HEK293 (cell line): Measurements from ENCODE around the gene ZCCHC14.

Experiments used
- CTCF ChIA-PET: fragments of 350-600 bp; formaldehyde crosslinking; extraction: SDS; loops from one replicate; lab custom pipeline; 2021; ENCODE audit warnings: antibody characterized with exemption; lab: Yijun Ruan, JAX
- POLR2A ChIA-PET: fragments of 300-600 bp; formaldehyde crosslinking; extraction: SDS; loops from one replicate; lab custom pipeline; 2020; ENCODE audit warnings: antibody characterized with exemption, inconsistent platforms; lab: Yijun Ruan, JAX
- H3K27ac ChIP-seq: fragments of 200-500 bp; sonication (Bioruptor generic); 2 replicates; pipeline ENCODE4 v1.5.1; 2014; ENCODE audit warnings: low read depth, low read length, control low read depth, inconsistent platforms; ENCODE audit errors: extremely low read depth
- H3K36me3 ChIP-seq, 2 experiments: fragments of 200-500 bp in 1 of 2; sonication (Bioruptor generic) in 1 of 2; 1 replicate in 1 of 2; 2 replicates in 1 of 2; pipeline ENCODE4 v1.5.1; 2014 to 2017; ENCODE audit warnings: inconsistent platforms in 2 of 2, low read length in 2 of 2; ENCODE audit not compliant: control insufficient read depth in 2 of 2, insufficient read depth in 1 of 2
- H3K4me1 ChIP-seq: fragments of 200-500 bp; sonication (Bioruptor generic); 2 replicates; pipeline ENCODE4 v1.5.1; 2014; ENCODE audit warnings: mild to moderate bottlenecking, low read length, inconsistent platforms; ENCODE audit not compliant: control insufficient read depth, insufficient read depth
- H3K4me3 ChIP-seq: 2 replicates; pipeline ENCODE4 v1.5.1; 2011; ENCODE audit warnings: low read depth, mild to moderate bottlenecking, control low read depth, low read length, moderate library complexity
- H3K9me3 ChIP-seq: fragments of 200-500 bp; sonication (Bioruptor generic); 2 replicates; pipeline ENCODE4 v1.5.1; 2014; ENCODE audit warnings: low read depth, low read length, inconsistent platforms; ENCODE audit not compliant: control insufficient read depth, insufficient read depth
- BCL11B ChIP-seq: fragments of 450-650 bp; formaldehyde crosslinking; IDR thresholded peaks from 2 replicates; pipeline ENCODE4 v1.5.1; 2016; ENCODE audit warnings: low read depth, missing biosample characterization, missing genetic modification characterization
- EGR2 ChIP-seq: fragments of 450-650 bp; formaldehyde crosslinking; IDR thresholded peaks from 2 replicates; pipeline ENCODE4 v1.5.1; 2016; ENCODE audit warnings: low read depth, missing biosample characterization, missing genetic modification characterization
- HOXC10 ChIP-seq: sonication (generic); formaldehyde crosslinking; IDR thresholded peaks from 2 replicates; pipeline ENCODE4 v1.8.1; 2023; ENCODE audit warnings: mild to moderate bottlenecking, missing genetic modification reagents
- HOXD13 ChIP-seq: sonication (generic); formaldehyde crosslinking; IDR thresholded peaks from 2 replicates; pipeline ENCODE4 v1.8.0; 2022; ENCODE audit warnings: missing genetic modification reagents, borderline replicate concordance
- KLF7 ChIP-seq: fragments of 450-650 bp; formaldehyde crosslinking; IDR thresholded peaks from 2 replicates; pipeline ENCODE4 v1.5.1; 2016; ENCODE audit warnings: missing biosample characterization, missing genetic modification characterization, borderline replicate concordance
- SCRT1 ChIP-seq: fragments of 450-650 bp; formaldehyde crosslinking; IDR thresholded peaks from 2 replicates; pipeline ENCODE4 v1.5.1; 2016; ENCODE audit warnings: missing biosample characterization, missing genetic modification characterization, borderline replicate concordance
- SP3 ChIP-seq: fragments of 450-650 bp; formaldehyde crosslinking; IDR thresholded peaks from 2 replicates; pipeline ENCODE4 v1.5.1; 2016; ENCODE audit warnings: missing biosample characterization, missing genetic modification characterization
- SP7 ChIP-seq: fragments of 450-650 bp; formaldehyde crosslinking; IDR thresholded peaks from 2 replicates; pipeline ENCODE4 v1.5.1; 2016; ENCODE audit warnings: missing biosample characterization, missing genetic modification characterization
- TRIM28 ChIP-seq: IDR thresholded peaks from 2 replicates; pipeline ENCODE4 v1.6.1; 2011; ENCODE audit warnings: low read length, control low read depth, borderline replicate concordance
- ZBTB20 ChIP-seq: fragments of 450-650 bp; formaldehyde crosslinking; IDR thresholded peaks from 2 replicates; pipeline ENCODE4 v1.5.1; 2016; ENCODE audit warnings: missing biosample characterization, missing genetic modification characterization
- ZFP69B ChIP-seq: fragments of 450-650 bp; formaldehyde crosslinking; IDR thresholded peaks from 2 replicates; pipeline ENCODE4 v1.5.1; 2016; ENCODE audit warnings: missing biosample characterization, missing genetic modification characterization
- ZNF132 ChIP-seq: fragments of 450-650 bp; formaldehyde crosslinking; IDR thresholded peaks from 2 replicates; pipeline ENCODE4 v1.5.1; 2017; ENCODE audit warnings: missing biosample characterization, missing genetic modification characterization, borderline replicate concordance
- ZNF140 ChIP-seq: fragments of 450-650 bp; formaldehyde crosslinking; IDR thresholded peaks from 2 replicates; pipeline ENCODE4 v1.5.1; 2016; ENCODE audit warnings: missing biosample characterization, missing genetic modification characterization
- ZNF155 ChIP-seq: fragments of 450-650 bp; formaldehyde crosslinking; IDR thresholded peaks from 2 replicates; pipeline ENCODE4 v1.5.1; 2016; ENCODE audit warnings: missing biosample characterization, missing genetic modification characterization
- ZNF221 ChIP-seq: fragments of 450-650 bp; formaldehyde crosslinking; IDR thresholded peaks from 2 replicates; pipeline ENCODE4 v1.5.1; 2017; ENCODE audit warnings: missing biosample characterization, missing genetic modification characterization, borderline replicate concordance
- ZNF292 ChIP-seq: fragments of 450-650 bp; formaldehyde crosslinking; IDR thresholded peaks from 2 replicates; pipeline ENCODE4 v1.5.1; 2016; ENCODE audit warnings: low read depth, missing biosample characterization, missing genetic modification characterization, borderline replicate concordance
- ZNF404 ChIP-seq: fragments of 450-650 bp; formaldehyde crosslinking; IDR thresholded peaks from 2 replicates; pipeline ENCODE4 v1.5.1; 2017; ENCODE audit warnings: missing biosample characterization, missing genetic modification characterization
- ZNF473 ChIP-seq: fragments of 450-650 bp; formaldehyde crosslinking; IDR thresholded peaks from 2 replicates; pipeline ENCODE4 v1.5.1; 2017; ENCODE audit warnings: missing biosample characterization, missing genetic modification characterization
- ZNF621 ChIP-seq: fragments of 450-650 bp; formaldehyde crosslinking; IDR thresholded peaks from 2 replicates; pipeline ENCODE4 v1.5.1; 2017; ENCODE audit warnings: missing biosample characterization, missing genetic modification characterization
- ZNF701 ChIP-seq: fragments of 450-650 bp; formaldehyde crosslinking; IDR thresholded peaks from 2 replicates; pipeline ENCODE4 v1.5.1; 2016; ENCODE audit warnings: missing biosample characterization, missing genetic modification characterization
- ZNF777 ChIP-seq: fragments of 450-650 bp; formaldehyde crosslinking; IDR thresholded peaks from 2 replicates; pipeline ENCODE4 v1.5.1; 2017; ENCODE audit warnings: missing biosample characterization, missing genetic modification characterization, borderline replicate concordance
- ZSCAN16 ChIP-seq: fragments of 450-650 bp; formaldehyde crosslinking; IDR thresholded peaks from 2 replicates; pipeline ENCODE4 v1.5.1; 2016; ENCODE audit warnings: missing biosample characterization, missing genetic modification characterization
- TF ChIP-seq, protein P1 (sequence below): fragments of 450-650 bp; formaldehyde crosslinking; IDR thresholded peaks from 2 replicates; pipeline ENCODE4 v1.5.1; 2016; ENCODE audit warnings: missing biosample characterization, missing genetic modification characterization
- TF ChIP-seq, protein P2 (sequence below): fragments of 450-650 bp; formaldehyde crosslinking; IDR thresholded peaks from 2 replicates; pipeline ENCODE4 v1.5.1; 2017; ENCODE audit warnings: missing biosample characterization, missing genetic modification characterization

Gene ZCCHC14

DNA sequence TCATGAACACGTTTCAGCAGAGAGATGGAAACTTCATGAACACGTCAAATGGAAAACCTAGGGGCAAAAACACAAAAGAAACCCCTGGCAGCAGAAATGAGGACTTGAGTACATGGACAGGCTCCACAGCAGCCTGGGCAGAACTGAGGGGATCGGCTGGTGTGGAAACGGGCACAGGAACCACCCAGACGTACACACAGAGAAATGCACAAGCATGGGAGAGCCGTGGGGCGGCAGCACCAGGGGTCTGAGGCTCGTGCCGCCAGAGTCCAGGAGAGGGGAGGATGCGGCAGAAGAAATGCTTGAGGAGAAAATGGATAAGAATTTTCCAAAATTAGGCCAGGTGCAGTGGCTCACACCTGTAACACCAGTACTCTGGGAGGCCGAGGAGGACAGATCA lies 70.7 kb downstream of the ZCCHC14 start (continued):
- TF ChIP-seq ZNF473 (tag by site-specific recombination) (no peak), HOXC10 (CRISPR knock-in tag) (no peak), ZNF404 (tag by site-specific recombination) (no peak)
- TF ChIP-seq, all 188 proteins: peak for 0

DNA sequence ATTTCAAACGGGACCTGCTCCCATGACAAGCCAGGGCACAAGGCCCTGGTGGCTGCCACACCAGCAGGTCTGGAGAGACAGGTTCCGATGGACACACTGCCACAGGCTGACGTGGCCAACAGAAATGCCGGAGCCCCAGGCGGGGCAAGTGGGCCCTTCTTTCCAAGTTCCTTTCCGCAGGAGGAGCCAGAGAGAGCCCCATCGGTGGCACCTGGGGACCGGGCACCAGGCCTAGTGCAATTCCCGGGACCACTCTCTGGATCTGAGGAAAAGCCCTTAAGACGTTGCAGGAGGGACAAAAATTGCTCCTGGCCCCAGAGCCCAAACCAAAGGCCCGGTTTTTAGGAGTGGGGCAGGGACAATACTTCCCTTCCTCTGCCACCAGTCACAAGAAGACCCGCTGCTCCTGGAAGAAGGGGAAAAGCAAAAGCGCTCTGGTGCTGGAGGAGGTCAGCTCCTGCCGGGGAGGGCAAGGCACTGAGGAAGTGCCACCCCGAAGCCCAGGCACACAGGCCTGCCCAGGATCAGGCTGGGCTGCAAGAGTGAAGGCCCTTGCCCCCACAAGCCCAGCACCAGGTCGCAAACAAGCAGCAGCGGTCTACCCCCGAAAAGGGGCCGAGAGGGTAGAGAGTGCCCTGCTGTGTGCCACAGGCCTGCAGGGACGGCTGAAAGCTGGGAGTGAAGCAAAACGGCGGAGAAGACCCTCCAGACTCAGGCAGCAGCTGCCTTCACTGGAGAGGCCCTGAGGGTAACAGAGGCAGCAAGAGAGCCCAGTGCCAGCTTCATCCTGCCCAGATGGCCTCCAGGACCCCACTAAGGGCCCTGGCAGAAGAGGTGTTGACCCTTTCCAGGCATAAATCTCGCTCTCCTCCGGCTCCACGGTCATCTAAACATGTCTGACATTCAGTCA lies 71.6 kb downstream of the ZCCHC14 start:
- CTCF ChIA-PET, result interaction anchor here (0.7 to 1.1 kb wide), 4 partner anchors 10 to 215 kb away, joined by 3 to 5 read pairs (median 4); no protein-coding TSS in a partner anchor
- Histone ChIP-seq H3K4me1 (no peaks in the 10 kb centered on the region), H3K9me3 (no peaks in the 10 kb centered on the region), H3K4me3 (no peak overlapping the region), H3K27ac (no peak overlapping the region), H3K36me3 (peaks cover 14 to 79% of the 10 kb centered on the region in 2 experiments; a peak in 2 of 3 replicates)
- TF ChIP-seq ZNF701 (tag by site-specific recombination), result no peak
- no peak for TF ChIP-seq ZNF140 (tag by site-specific recombination)
- no peak for TF ChIP-seq SP7 (tag by site-specific recombination)
- no peak for TF ChIP-seq SP3
- no peak for TF ChIP-seq SCRT1 (tag by site-specific recombination)
- no peak for TF ChIP-seq ZNF777 (tag by site-specific recombination)
- POLR2A ChIA-PET, result interaction anchor here (0.5 kb wide), 1 partner anchor 29 kb away, joined by 5 read pairs; no protein-coding TSS in a partner anchor

DNA sequence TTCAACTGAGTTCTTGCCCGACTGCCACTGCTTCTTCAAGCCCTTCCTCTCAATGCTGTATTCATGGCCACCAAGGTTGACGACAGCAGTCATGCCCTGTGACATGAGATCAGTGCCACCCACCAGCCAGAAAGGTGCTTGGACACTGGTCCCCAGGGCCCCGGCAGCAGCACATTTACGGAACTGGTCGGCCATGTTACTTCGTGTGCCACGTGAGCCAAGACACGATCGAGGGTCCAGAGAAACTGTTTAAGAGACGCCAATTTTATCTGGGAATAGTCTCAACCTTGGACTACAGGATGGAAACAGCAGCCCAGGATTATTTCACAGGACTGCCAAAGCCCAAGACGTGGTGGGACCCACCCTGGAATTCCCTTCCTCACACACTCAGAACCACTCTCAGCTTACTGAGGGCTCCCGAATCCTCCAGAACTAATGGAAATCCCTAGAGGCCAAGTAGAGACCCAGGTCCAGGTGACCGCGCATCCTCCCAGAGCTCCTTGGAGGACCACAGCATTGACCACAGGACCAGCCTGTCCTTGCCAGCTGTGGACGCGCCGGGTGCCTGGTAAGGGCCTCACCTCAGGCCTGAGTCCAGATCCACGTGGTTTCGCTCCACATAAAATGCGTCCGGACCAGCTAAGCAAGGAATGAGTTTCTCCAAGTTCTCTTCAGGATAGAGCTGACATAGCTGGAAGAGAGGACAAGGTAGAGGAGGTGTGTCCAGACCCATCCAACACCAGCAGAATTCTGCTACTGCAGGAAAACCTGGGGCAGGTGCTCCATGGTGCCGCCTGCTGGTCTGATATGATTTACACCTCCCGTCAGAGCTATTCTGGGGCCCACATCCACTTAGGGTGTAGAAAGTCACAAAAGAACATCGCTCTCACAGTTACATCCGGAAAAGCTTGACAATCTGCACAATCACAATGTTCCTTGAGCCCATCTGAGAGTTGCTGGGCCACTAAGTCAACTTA lies 72.5 kb downstream of the ZCCHC14 start:
- ChIA-PET CTCF (interaction anchor here (0.5 to 1.1 kb wide), 4 partner anchors 11 to 216 kb away, joined by 3 to 5 read pairs (median 4); no protein-coding TSS in a partner anchor), POLR2A (no interaction called here)
- H3K27ac ChIP-seq, result no peak overlapping the region
- H3K4me1 ChIP-seq, result no peaks in the 10 kb centered on the region
- no peaks in the 10 kb centered on the region for H3K9me3 ChIP-seq
- peaks cover 14 to 82% of the 10 kb centered on the region in 2 experiments; a peak in 2 of 3 replicates for H3K36me3 ChIP-seq
- TF ChIP-seq, protein P1, sequence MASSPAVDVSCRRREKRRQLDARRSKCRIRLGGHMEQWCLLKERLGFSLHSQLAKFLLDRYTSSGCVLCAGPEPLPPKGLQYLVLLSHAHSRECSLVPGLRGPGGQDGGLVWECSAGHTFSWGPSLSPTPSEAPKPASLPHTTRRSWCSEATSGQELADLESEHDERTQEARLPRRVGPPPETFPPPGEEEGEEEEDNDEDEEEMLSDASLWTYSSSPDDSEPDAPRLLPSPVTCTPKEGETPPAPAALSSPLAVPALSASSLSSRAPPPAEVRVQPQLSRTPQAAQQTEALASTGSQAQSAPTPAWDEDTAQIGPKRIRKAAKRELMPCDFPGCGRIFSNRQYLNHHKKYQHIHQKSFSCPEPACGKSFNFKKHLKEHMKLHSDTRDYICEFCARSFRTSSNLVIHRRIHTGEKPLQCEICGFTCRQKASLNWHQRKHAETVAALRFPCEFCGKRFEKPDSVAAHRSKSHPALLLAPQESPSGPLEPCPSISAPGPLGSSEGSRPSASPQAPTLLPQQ (tag by site-specific recombination), result 0 out of 2 replicates have a peak, but pooled peaks have one; percentile 27
- TF ChIP-seq ZNF140 (tag by site-specific recombination) (no peak), ZNF132 (no peak), ZBTB20 (tag by site-specific recombination) (0 out of 2 replicates have a peak, but pooled peaks have one; percentile 16), BCL11B (tag by site-specific recombination) (no peak), ZFP69B (tag by site-specific recombination) (peak; percentile 25; the same call in 1 of the 2 replicates)
- TF ChIP-seq, all 188 proteins: peak for 3
- no peak overlapping the region for H3K4me3 ChIP-seq

DNA sequence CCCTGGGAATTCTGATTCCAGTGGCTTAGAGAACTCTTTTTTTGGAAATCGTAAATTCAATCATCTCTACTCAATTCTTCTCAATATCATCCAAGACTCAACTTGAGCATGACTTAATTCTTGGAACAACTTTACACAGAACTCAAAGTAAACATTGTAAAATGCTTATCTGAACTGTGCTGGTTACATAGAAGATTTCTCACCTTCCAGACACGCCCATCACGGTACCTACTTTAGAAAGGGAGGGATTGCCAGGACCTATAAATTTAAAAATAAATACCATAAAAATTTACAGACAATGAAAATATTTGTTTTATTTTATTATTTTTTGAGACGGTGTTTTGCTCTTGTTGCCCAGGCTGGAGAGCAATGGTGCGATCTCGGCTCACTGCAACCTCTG lies 74.2 kb downstream of the ZCCHC14 start:
- Histone ChIP-seq H3K36me3 (peaks cover 14 to 80% of the 10 kb centered on the region in 2 experiments; a peak in 2 of 3 replicates), H3K9me3 (no peaks in the 10 kb centered on the region), H3K27ac (no peak overlapping the region), H3K4me3 (no peak overlapping the region), H3K4me1 (no peaks in the 10 kb centered on the region)
- ChIA-PET CTCF (interaction anchor here (0.6 to 0.7 kb wide), 2 partner anchors 102 to 151 kb away, joined by 3 read pairs; no protein-coding TSS in a partner anchor), POLR2A (interaction anchor here (0.5 kb wide), 1 partner anchor 18 kb away, joined by 7 read pairs; no protein-coding TSS in a partner anchor)
- TF ChIP-seq KLF7 (tag by site-specific recombination) (no peak), EGR2 (no peak), ZNF155 (tag by site-specific recombination) (no peak), ZFP69B (tag by site-specific recombination) (no peak), HOXD13 (CRISPR knock-in tag) (no peak), ZNF292 (tag by site-specific recombination) (no peak), TRIM28 (no peak), ZNF221 (tag by site-specific recombination) (no peak), ZNF621 (tag by site-specific recombination) (no peak), ZSCAN16 (no peak)
- TF ChIP-seq, protein P2, sequence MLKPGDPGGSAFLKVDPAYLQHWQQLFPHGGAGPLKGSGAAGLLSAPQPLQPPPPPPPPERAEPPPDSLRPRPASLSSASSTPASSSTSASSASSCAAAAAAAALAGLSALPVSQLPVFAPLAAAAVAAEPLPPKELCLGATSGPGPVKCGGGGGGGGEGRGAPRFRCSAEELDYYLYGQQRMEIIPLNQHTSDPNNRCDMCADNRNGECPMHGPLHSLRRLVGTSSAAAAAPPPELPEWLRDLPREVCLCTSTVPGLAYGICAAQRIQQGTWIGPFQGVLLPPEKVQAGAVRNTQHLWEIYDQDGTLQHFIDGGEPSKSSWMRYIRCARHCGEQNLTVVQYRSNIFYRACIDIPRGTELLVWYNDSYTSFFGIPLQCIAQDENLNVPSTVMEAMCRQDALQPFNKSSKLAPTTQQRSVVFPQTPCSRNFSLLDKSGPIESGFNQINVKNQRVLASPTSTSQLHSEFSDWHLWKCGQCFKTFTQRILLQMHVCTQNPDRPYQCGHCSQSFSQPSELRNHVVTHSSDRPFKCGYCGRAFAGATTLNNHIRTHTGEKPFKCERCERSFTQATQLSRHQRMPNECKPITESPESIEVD, result peak; percentile 45
